ENCODE measurements around the gene GNG2. TPM values are rescaled to one million over a fixed set of nuclear protein-coding genes. Genes with fewer than 3 reads are reported as not detected.

The GNG2 gene
- total RNA-seq, 1 experiment from 2014 or later: 7.0 TPM

DNA sequence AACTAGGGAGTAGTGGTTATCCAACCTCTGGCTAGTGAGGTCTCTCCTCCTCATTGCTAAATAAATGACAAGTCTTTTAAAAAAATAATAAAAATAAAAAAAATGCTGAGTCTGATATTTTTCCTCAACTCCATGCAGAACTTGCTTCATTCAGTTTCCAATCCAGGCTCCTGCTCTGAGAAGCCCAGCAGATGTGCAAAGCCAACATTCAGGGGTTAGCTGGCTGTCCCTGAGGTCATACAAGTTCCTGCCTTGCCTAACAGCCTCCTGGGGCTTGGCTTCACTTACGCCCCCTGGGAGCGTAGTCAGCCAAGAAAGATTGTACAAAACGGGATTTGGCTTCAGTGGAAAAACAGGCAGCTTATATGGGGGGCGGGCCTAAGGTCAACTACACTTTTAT, 152.2 kb downstream of the GNG2 start:
- H3K4me2 ChIP-seq (ENCODE audit: insufficient read depth, insufficient read length, low read length): no peak overlapping the region

More for the DNA sequence above, 152.2 kb downstream of the GNG2 start:
- Histone ChIP-seq H3K27me3 (ENCODE audit: insufficient read depth, low read length) (no peaks in the 10 kb centered on the region), H4K5ac (ENCODE audit: insufficient read length, low read depth, low read length) (no peak overlapping the region), H3K9me3 (ENCODE audit: control insufficient read depth, low read depth, low read length) (no peaks in the 10 kb centered on the region), H3K9ac (ENCODE audit: extremely low read depth, insufficient read length, low read length) (no peak overlapping the region), H2BK12ac (ENCODE audit: insufficient read length, low read depth, low read length) (no peak overlapping the region), H3K27ac (ENCODE audit: insufficient read length, low read depth, low read length) (no peak overlapping the region), H3K23ac (ENCODE audit: insufficient read length, low read depth, low read length) (no peak overlapping the region), H4K8ac (replicated peaks; ENCODE audit: insufficient read length, low read depth, low read length) (no peak overlapping the region), H2BK15ac (ENCODE audit: low read depth, low read length) (no peak overlapping the region), H4K91ac (ENCODE audit: insufficient read length, low read depth, low read length) (no peak overlapping the region), H3K56ac (ENCODE audit: insufficient read length, low read depth, low read length) (no peak overlapping the region), H2AFZ (ENCODE audit: low read length) (no peak overlapping the region), H3K4ac (ENCODE audit: low read depth, low read length) (no peak overlapping the region), H3T11ph (ENCODE audit: low read length) (no peak overlapping the region), H3K18ac (ENCODE audit: insufficient read length, low read depth, low read length) (no peak overlapping the region), H2AK5ac (ENCODE audit: insufficient read length, low read length) (no peak overlapping the region), H3K4me1 (ENCODE audit: insufficient read depth, low read length) (peaks cover 2% of the 10 kb centered on the region; the same call in 1 of the 2 replicates), H4K20me1 (ENCODE audit: control insufficient read depth, insufficient read depth, insufficient read length) (no peaks in the 10 kb centered on the region), H3K14ac (ENCODE audit: insufficient read depth, low read length) (no peak overlapping the region), H2BK5ac (ENCODE audit: insufficient read length, low read length) (no peak overlapping the region), H3K79me2 (ENCODE audit: insufficient read depth, low read length) (no peaks in the 10 kb centered on the region), H3K79me1 (ENCODE audit: insufficient read depth, low read depth, low read length, poor library complexity, severe bottlenecking) (no peaks in the 10 kb centered on the region), H2BK120ac (ENCODE audit: low read depth, low read length, poor library complexity, severe bottlenecking) (no peak overlapping the region), H3K23me2 (ENCODE audit: insufficient read length, low read depth, low read length, poor library complexity, severe bottlenecking) (no peaks in the 10 kb centered on the region), H2BK20ac (ENCODE audit: low read depth, low read length, poor library complexity, severe bottlenecking) (no peak overlapping the region)
- Mint-ChIP-seq H3K27me3 (ENCODE audit: low read depth) (no peaks in the 10 kb centered on the region; the same call in 1 of the 2 replicates), H3K4me1 (peaks cover 32 to 40% of the 10 kb centered on the region in 2 experiments), H3K4me3 (no peak overlapping the region), H3K36me3 (ENCODE audit: insufficient read depth in 1 of 3, low read depth in 3 of 3) (peaks cover 19 to 42% (median 33%) of the 10 kb centered on the region in 3 experiments; a peak in 6 of 7 replicates), H3K9me3 (no peaks in the 10 kb centered on the region), H3K27ac (peak overlapping the region in 1 of 3 experiments; percentile 20; a peak in 3 of 7 replicates)
- no peak for DNase-seq
- no CpG with 5 or more reads among the region's 4 CpGs for WGBS (ENCODE audit: extremely low coverage, insufficient read length, low lambda C conversion rate)
- TF ChIP-seq, protein P1, sequence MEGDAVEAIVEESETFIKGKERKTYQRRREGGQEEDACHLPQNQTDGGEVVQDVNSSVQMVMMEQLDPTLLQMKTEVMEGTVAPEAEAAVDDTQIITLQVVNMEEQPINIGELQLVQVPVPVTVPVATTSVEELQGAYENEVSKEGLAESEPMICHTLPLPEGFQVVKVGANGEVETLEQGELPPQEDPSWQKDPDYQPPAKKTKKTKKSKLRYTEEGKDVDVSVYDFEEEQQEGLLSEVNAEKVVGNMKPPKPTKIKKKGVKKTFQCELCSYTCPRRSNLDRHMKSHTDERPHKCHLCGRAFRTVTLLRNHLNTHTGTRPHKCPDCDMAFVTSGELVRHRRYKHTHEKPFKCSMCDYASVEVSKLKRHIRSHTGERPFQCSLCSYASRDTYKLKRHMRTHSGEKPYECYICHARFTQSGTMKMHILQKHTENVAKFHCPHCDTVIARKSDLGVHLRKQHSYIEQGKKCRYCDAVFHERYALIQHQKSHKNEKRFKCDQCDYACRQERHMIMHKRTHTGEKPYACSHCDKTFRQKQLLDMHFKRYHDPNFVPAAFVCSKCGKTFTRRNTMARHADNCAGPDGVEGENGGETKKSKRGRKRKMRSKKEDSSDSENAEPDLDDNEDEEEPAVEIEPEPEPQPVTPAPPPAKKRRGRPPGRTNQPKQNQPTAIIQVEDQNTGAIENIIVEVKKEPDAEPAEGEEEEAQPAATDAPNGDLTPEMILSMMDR (conservative IDR thresholded peaks at IDR 0.05): no peak
